Measurements from ENCODE around the gene TBC1D23.
"Not testable (repeated sequence)": the region's sequence is repeated elsewhere in the genome, so short reads cannot be mapped to it uniquely, and the experiment has no call there.

TBC1D23 gene

DNA sequence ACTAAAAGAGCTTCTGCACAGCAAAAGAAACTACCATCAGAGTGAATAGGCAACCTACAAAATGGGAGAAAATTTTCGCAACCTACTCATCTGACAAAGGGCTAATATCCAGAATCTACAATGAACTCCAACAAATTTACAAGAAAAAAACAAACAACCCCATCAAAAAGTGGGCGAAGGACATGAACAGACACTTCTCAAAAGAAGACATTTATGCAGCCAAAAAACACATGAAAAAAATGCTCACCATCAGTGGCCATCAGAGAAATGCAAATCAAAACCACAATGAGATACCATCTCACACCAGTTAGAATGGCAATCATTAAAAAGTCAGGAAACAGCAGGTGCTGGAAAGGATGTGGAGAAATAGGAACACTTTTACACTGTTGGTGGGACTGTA is 91.0 kb downstream of the TBC1D23 start:
- DNase-seq (ENCODE audit: low read depth, low spot score) = not testable (repeated sequence)

DNA sequence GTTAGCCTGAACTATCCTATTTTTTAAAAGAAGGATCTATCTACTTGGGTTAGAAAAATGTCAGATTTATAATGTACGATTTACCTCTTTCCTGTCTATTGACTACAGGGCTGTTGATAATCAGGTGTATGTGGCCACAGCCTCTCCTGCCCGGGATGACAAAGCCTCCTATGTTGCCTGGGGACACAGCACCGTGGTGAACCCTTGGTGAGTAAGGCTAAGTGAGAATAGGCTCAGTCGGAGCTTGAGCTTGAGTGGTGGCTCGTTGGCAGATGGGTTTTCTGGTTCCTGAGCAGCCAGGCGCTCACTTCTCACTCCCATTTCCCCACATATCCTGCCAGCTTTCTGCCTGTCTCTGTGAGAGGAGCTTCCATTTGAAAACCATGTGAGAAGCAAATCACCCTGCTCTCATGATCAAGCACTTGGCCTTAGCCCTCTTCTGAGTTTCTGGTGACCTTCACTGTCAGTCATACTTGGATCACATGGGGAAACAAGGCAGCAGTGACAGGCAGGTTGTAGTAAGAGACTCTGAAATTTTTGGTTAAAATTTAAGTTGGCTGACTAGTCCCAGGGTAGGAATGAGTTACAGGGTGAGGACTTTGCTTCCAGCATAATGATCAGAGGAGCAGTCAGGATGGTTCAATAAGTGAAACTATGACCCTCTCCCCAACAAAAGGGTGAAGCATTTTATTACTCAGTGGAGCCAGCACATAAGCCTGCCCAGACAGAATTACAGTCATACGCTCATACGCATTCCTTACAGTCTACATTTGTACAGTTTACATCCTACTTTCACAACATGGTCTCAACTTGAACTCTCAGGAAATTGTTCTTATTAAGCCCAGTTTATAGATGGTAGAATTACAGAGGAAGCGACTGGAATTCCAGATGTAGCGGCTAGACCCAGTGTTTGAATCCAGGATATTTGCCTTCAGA is 91.8 kb downstream of the TBC1D23 start:
- no peak for DNase-seq (ENCODE audit: low read depth, low spot score)

DNA sequence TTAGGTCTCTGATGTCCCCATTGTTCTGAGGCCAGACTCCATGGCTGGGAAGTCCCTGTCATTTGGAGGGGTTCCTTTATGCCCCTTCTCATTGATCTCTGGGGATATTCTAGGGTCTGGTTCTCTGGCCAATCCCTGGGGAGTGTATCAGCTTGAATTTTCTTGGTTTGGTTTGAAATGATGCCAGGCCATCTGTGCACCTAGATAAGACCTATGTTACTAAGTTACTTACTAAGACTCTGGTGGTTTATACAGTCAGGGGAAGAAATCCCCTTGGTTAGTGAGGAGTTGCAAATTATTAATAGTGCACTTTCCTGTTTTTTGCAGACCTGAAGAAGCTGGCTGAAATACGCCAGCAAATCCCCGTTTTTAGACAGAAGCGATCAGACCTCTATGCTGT is 94.1 kb downstream of the TBC1D23 start:
- no peak for DNase-seq (ENCODE audit: low read depth, low spot score)

DNA sequence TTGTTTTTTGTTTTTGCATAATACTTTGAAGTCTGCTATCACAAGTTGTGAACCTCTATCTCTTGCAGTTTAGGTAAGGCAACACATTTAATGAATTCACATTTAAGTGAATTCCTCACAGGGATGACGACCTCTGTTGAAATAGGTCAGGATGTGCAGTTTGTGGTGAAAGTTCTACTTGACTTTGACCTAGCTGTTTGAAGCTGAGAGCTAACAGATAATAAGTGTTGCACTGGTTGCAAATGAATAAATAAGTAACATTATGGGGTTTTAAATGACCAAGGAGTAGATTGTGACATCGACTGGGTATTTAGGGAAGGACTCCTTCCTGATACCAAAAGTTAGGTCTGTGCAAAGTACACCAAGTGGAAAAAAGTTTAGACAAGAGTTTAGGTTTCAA is 97.6 kb downstream of the TBC1D23 start:
- no peak for DNase-seq (ENCODE audit: low read depth, low spot score)

DNA sequence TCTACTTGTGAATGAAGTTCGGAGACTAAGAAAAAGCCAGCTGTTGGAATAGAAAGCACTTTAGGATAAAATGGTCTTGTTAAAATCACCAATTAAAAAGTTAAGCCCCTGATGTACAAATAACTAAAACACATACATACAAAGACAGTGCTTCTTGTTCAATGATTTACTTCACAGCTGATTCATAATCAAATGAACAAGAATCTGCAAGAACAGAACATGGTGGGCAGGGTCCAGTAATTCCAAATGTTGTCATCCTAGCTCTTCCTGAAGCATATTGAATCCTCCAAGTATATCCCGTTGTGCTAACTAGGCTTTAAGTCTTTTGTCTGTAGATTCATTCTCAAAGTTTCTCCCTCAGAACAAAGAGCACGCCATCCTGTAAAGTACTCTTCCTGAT is 98.2 kb downstream of the TBC1D23 start:
- no peak for DNase-seq (ENCODE audit: low read depth, low spot score)

DNA sequence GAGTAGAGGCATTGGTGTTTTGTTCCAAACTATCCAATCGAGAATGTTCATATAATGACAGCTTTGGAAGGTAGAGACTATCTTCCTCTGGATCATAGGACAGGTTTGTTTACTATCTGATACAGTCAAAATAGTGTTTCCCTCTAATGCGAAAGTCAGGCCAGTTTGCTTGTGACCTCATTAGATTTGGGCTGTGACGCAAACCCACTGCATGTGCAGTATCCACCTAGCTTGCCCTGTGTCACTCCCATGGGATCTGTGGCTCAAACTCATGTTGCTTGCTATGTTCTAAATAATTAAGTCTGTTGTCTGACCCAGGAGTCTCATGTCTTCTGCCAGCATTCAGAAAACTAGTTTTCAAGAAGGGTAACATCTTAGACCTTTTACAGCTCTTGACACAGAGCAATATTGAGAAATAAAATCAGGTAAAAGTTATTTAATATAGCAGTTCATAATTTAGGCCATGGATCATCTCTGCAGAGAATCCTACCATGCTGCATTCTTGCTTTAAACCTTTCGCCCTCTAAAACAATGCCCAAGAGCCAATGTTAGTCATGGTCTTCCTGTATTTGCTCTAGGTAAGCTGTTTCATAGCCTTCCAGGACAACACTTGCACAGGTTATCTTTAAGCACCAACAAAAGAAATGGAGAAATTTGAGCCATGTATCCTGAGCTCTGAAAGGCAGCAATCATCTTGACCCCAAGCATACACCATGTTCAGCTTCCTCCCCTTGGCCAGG is 100.1 kb downstream of the TBC1D23 start:
- DNase-seq (ENCODE audit: low read depth, low spot score) = no peak

DNA sequence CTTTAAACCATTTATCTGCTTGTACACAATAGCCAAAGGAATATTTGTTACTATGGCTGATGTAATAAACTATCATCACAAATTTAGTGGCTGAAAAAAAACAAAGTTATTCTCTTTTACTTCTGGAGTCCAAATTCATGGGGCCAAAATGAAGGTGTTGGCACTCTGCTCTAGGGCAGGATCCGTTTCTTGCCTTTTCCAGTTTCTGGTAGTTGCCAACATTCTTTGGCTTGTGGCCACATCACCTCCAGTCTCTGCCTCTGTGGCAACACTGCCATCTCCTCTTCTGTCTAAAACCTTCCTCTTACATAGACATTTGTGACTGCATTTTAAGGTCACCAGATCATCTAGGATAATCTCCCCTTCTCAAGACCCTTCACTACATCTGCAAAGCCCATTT is 101.1 kb downstream of the TBC1D23 start:
- no peak for DNase-seq (ENCODE audit: low read depth, low spot score)

DNA sequence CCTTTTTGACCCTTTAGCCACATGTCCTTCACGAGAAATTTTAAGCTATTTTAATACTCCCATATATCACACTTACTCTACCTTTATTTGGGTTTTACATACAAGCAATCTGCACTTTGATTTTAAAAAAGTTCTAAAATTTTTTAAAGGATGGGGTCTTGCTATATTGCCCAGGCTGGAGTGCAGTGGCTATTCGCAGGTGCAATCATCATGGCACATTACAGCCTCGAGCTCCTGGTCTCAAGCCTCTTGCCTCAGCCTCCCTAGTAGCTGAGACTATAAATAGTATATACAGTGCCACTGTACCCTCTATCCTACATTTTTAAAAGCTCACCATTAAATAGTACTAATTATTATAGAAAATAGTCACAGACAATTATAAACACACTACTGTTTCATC is 103.6 kb downstream of the TBC1D23 start:
- DNase-seq (ENCODE audit: low read depth, low spot score) = no peak

DNA sequence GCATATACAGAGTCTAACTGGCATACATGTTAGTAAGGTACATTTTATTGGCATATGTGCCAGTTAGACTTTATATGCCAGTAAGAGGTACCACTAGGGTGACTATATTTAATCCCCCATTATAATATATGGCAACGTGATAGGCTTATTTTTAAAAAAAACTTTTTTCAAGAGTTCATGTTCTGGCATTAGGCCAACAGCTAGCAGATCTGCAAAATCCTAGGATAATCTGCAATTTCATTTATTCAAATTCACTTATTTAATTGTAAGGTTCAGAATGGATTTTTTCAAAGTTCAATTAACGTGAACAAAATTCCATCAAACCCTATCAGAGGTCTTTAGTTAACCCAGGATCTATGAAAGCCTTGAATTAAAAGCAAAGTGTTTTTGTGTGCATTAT is 105.6 kb downstream of the TBC1D23 start:
- no peak for DNase-seq (ENCODE audit: low read depth, low spot score)

DNA sequence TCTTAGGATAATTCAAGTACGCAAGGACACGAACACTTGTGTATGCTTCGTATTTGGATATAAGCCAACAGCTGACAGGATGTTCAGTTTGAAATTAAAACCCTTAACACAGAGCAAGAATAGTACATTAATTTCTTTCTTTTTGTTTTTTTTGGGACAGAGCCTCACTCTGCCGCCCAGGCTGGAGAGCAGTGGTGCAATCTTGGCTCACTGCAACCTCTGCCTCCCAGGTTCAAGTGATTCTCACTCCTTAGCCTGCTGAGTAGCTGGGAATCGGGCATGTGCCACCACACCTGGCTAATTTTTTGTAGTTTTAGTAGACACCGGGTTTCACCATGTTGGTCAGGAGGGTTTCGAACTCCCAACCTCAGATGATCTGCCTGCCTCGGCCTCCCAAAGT is 107.6 kb downstream of the TBC1D23 start:
- DNase-seq (ENCODE audit: low read depth, low spot score) = no peak

DNA sequence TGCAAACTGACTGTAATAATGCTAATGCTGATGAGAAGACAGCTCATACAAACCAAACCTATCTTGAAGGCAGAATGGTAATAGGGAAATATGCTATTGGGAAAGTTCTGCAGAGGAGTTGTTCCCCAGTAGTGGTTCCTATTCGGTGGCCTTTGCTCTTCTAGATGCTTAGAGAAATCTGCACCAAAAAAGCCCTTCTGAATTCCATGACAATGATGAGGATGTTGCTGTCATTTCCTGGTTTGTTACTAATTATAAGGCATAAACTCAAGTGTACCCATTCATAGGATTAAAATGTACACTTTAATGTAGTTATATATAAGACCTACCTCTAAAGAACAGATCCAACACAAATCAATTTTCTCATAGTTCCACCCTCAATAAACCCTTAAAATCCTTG is 110.0 kb downstream of the TBC1D23 start:
- no peak for DNase-seq (ENCODE audit: low read depth, low spot score)

DNA sequence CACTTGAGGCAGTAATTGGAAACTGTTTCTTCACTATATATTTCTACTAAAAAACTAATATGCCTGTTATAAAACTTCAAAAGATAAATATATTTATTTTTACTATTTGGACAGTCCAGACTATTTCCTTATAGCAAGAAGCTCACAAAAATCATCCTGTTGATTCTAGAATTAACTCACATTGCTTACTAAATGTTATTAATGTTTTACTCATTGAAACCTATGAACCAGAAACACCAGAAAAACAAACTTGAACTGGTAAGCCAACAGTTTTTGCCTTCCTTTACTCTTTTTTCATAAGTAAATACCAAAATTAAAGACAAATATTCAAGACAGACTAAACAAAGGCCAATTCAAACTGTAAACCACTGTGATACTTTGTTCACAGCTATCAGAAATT is 113.7 kb downstream of the TBC1D23 start:
- no peak for DNase-seq (ENCODE audit: low read depth, low spot score)
